Mammary epithelial cell (primary cell): ENCODE results near the gene RUNX2.

ENCODE experiments used
- EZH2 ChIP-seq: IDR thresholded peaks from 2 replicates; pipeline ENCODE4 v1.6.1; 2012; ENCODE audit warnings: low read length, inconsistent platforms, borderline replicate concordance
- TF ChIP-seq, protein P1 (sequence below), 2 donors: IDR thresholded peaks in 1 of 2; conservative IDR thresholded peaks in 1 of 2; 2 replicates each; pipeline ENCODE4 v1.5.1; 2011 to 2012; ENCODE audit warnings: inconsistent platforms in 2 of 2, low read length in 2 of 2, mild to moderate bottlenecking in 2 of 2, control low read depth in 1 of 2, low read depth in 1 of 2; ENCODE audit not compliant: insufficient read depth in 1 of 2; ENCODE audit errors: extremely low read depth in 1 of 2

DNA sequence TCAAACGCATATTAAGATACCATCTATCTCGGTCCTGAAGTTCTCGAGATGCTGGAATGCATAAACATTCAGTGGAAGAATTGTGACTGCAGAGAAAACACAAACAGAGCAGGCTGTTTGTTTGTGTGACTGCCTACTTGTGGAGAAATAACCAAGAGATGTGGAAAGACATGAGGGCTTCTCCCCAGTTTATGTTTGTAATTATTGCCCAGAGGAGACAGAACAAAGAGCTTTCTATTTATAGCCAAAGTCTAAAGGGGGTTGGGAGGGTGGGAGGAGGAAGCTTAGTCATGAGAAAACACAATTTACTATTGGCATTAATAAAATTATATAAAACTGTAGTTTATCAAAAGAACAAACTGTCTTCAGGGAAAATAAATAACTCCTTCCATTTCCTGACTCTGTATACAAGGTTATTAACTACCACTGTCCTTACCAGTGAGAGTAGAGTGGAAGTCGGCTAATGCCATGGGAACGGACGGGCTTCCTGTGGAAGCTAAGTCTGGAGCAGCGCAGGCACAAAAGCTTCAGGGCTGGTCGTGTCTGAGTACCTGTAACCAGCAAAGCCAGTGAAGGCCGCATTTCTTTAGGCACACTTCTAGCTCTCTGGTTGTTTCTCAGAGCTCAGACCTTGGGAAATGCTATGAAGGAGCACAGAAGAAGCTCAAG lies 249.8 kb downstream of the RUNX2 start:
- TF ChIP-seq, protein P1, sequence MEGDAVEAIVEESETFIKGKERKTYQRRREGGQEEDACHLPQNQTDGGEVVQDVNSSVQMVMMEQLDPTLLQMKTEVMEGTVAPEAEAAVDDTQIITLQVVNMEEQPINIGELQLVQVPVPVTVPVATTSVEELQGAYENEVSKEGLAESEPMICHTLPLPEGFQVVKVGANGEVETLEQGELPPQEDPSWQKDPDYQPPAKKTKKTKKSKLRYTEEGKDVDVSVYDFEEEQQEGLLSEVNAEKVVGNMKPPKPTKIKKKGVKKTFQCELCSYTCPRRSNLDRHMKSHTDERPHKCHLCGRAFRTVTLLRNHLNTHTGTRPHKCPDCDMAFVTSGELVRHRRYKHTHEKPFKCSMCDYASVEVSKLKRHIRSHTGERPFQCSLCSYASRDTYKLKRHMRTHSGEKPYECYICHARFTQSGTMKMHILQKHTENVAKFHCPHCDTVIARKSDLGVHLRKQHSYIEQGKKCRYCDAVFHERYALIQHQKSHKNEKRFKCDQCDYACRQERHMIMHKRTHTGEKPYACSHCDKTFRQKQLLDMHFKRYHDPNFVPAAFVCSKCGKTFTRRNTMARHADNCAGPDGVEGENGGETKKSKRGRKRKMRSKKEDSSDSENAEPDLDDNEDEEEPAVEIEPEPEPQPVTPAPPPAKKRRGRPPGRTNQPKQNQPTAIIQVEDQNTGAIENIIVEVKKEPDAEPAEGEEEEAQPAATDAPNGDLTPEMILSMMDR (conservative IDR thresholded peaks at IDR 0.05 in 1 of 2, IDR thresholded peaks at IDR 0.05 in 1 of 2; ENCODE audit: extremely low read depth in 1 of 2, insufficient read depth in 1 of 2, low read depth in 1 of 2, low read length in 2 of 2): no peak
- TF ChIP-seq EZH2: no peak
